ENCODE measurements around the gene DENND2A.

DNA sequence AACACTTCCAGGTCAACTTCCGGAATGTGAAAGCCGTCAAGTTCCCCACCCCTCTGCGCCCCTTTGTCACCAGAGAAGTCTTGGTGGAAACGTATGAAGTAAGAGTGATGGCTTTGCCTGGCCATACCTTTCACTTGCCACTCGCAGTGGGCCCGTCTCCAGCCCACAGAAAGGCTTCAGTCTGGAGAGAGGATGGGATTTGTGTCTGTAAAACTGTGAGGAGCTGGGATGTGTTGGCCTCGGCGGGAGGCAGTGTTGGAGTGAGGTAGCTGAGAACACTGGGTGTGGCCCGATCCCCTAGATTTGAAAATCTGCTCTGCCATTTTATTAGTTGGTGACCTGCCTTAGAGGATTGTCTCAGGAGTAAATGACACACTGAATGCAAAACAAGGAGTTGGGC lies 38.6 kb upstream of the DENND2A start:
- TF ChIP-seq POLR2A (IDR thresholded peaks at IDR 0.05) (no peak), EP300 (IDR thresholded peaks at IDR 0.05) (no peak), POLR2AphosphoS5 (IDR thresholded peaks at IDR 0.05) (no peak)
- TF ChIP-seq, protein P1, sequence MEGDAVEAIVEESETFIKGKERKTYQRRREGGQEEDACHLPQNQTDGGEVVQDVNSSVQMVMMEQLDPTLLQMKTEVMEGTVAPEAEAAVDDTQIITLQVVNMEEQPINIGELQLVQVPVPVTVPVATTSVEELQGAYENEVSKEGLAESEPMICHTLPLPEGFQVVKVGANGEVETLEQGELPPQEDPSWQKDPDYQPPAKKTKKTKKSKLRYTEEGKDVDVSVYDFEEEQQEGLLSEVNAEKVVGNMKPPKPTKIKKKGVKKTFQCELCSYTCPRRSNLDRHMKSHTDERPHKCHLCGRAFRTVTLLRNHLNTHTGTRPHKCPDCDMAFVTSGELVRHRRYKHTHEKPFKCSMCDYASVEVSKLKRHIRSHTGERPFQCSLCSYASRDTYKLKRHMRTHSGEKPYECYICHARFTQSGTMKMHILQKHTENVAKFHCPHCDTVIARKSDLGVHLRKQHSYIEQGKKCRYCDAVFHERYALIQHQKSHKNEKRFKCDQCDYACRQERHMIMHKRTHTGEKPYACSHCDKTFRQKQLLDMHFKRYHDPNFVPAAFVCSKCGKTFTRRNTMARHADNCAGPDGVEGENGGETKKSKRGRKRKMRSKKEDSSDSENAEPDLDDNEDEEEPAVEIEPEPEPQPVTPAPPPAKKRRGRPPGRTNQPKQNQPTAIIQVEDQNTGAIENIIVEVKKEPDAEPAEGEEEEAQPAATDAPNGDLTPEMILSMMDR (IDR thresholded peaks at IDR 0.05) = no peak

All from gastroesophageal sphincter (tissue), 3 donors.